HCT116 (cell line): ENCODE results near the gene ANKRD37. TPM values are rescaled to one million over a fixed set of nuclear protein-coding genes. Genes with fewer than 3 reads are reported as not detected.

Source experiments
- ATAC-seq: fragments of 200-7000 bp; cut with Tn5 transposase; 2 replicates; pipeline ENCODE4 v1.9.1; 2020; ENCODE audit warnings: mild to moderate bottlenecking, moderate library complexity
- BruUV-seq: library from RNA; stranded (reverse); fragments of 400-500 nt; replicated peaks from 2 replicates; lab custom pipeline; 2021; lab: Mats Ljungman, UMichigan
- CTCF ChIA-PET: fragments of 300-600 bp; sonication (Branson Sonifier 250); formaldehyde crosslinking; loops from one replicate; lab custom pipeline; 2021; ENCODE audit warnings: antibody characterized with exemption; lab: Charles Lee
- POLR2A ChIA-PET: fragments of 300-600, 350-600 bp; sonication (Branson Sonifier 250); formaldehyde crosslinking; loops from one replicate; lab custom pipeline; 2021; ENCODE audit warnings: antibody characterized with exemption; lab: Charles Lee
- RAD21 ChIA-PET, 2 experiments: fragments of 300-600 bp; sonication (Branson Sonifier 250); formaldehyde crosslinking; loops; one replicate each; lab custom pipeline; 2023; ENCODE audit warnings: low total read pairs in 2 of 2; ENCODE audit not compliant: uncharacterized antibody in 2 of 2, unreplicated experiment in 2 of 2, low non-redundant PET in 1 of 2; lab: Charles Lee
- DNase-seq: peaks from one replicate; pipeline ENCODE4 v3.0.0-alpha.2; 2010; ENCODE audit warnings: low read depth, low spot score
- H2AFZ ChIP-seq: fragments of 200-600 bp; shearing (Covaris generic), sonication (generic); 2 replicates; pipeline ENCODE4 v1.6.1; 2017; ENCODE audit warnings: low read depth, mixed run types, mixed read lengths, antibody characterized with exemption, low read length; ENCODE audit not compliant: poor library complexity, severe bottlenecking
- H3K27ac ChIP-seq: 2 replicates; pipeline ENCODE4 v1.5.1; 2012; ENCODE audit warnings: low read depth, low read length
- H3K27me3 ChIP-seq: fragments of 200-600 bp; sonication (generic); 2 replicates; pipeline ENCODE4 v1.6.1; 2016; ENCODE audit warnings: mixed run types, low read length, mixed read lengths; ENCODE audit not compliant: insufficient read depth
- H3K36me3 ChIP-seq, 2 experiments: fragments of 200-500 bp in 1 of 2; fragments of 200-600 bp in 1 of 2; sonication (Bioruptor generic) in 1 of 2; sonication (generic) in 1 of 2; 2 replicates each; pipeline versions ENCODE4 v1.5.1 to v1.6.1; 2014 to 2016; ENCODE audit warnings: low read length in 2 of 2, inconsistent platforms in 1 of 2, mixed read lengths in 1 of 2, mixed run types in 1 of 2; ENCODE audit not compliant: insufficient read depth in 2 of 2, control insufficient read depth in 1 of 2
- H3K4me1 ChIP-seq, 2 experiments: fragments of 200-600 bp in 1 of 2; sonication (generic) in 1 of 2; 2 replicates each; pipeline versions ENCODE4 v1.5.1 to v1.6.1; 2012 to 2017; ENCODE audit warnings: low read length in 2 of 2, inconsistent platforms in 1 of 2, mild to moderate bottlenecking in 1 of 2, mixed read lengths in 1 of 2, mixed run types in 1 of 2, moderate library complexity in 1 of 2; ENCODE audit not compliant: insufficient read depth in 2 of 2, control insufficient read depth in 1 of 2
- H3K4me2 ChIP-seq: fragments of 200-600 bp; sonication (generic); 2 replicates; pipeline ENCODE4 v1.6.1; 2017; ENCODE audit warnings: mixed run types, low read length, mixed read lengths
- H3K4me3 ChIP-seq, 2 experiments: fragments of 200-600 bp in 1 of 2; sonication (generic) in 1 of 2; replicated peaks in 1 of 2; 2 replicates each; pipeline ENCODE4 v1.5.1; 2011 to 2016; ENCODE audit warnings: low read length in 2 of 2, control low read depth in 1 of 2, low read depth in 1 of 2, mild to moderate bottlenecking in 1 of 2, mixed read lengths in 1 of 2, mixed run types in 1 of 2
- H3K79me2 ChIP-seq: fragments of 200-600 bp; sonication (generic); 2 replicates; pipeline ENCODE4 v1.6.1; 2017; ENCODE audit warnings: mild to moderate bottlenecking, mixed run types, low read length, moderate library complexity, mixed read lengths; ENCODE audit not compliant: insufficient read depth
- H3K9ac ChIP-seq: fragments of 200-600 bp; sonication (generic); 2 replicates; pipeline ENCODE4 v1.6.1; 2016; ENCODE audit warnings: low read length, mixed read lengths
- H3K9me2 ChIP-seq: fragments of 200-600 bp; sonication (generic), shearing (Covaris generic); 2 replicates; pipeline ENCODE4 v1.6.1; 2017; ENCODE audit warnings: mixed run types, mild to moderate bottlenecking, moderate library complexity; ENCODE audit not compliant: insufficient read depth
- H3K9me3 ChIP-seq, 2 experiments: fragments of 200-500 bp in 1 of 2; fragments of 200-600 bp in 1 of 2; sonication (Bioruptor generic) in 1 of 2; sonication (generic) in 1 of 2; 2 replicates each; pipeline ENCODE4 v1.6.1; 2014 to 2017; ENCODE audit warnings: low read length in 2 of 2, mixed read lengths in 2 of 2, inconsistent platforms in 1 of 2, low read depth in 1 of 2, mild to moderate bottlenecking in 1 of 2, mixed run types in 1 of 2, moderate library complexity in 1 of 2; ENCODE audit not compliant: control insufficient read depth in 1 of 2, insufficient read depth in 1 of 2
- H4K20me1 ChIP-seq: fragments of 200-600 bp; sonication (generic), shearing (Covaris generic); 2 replicates; pipeline ENCODE4 v1.6.1; 2017; ENCODE audit warnings: mixed run types, mild to moderate bottlenecking, moderate library complexity; ENCODE audit not compliant: insufficient read depth
- CBX3 ChIP-seq: IDR thresholded peaks from 2 replicates; pipeline ENCODE4 v1.6.1; 2012; ENCODE audit warnings: low read depth
- CEBPB ChIP-seq: IDR thresholded peaks from 2 replicates; pipeline ENCODE4 v1.6.1; 2012; ENCODE audit warnings: low read depth
- EGR1 ChIP-seq: IDR thresholded peaks from 2 replicates; pipeline ENCODE4 v1.6.1; 2012; ENCODE audit warnings: low read depth
- ELF1 ChIP-seq: IDR thresholded peaks from 2 replicates; pipeline ENCODE4 v1.6.1; 2012; ENCODE audit warnings: low read depth, borderline replicate concordance
- EZH2 ChIP-seq: fragments of 200-600 bp; sonication (generic); IDR thresholded peaks from 2 replicates; pipeline ENCODE4 v1.6.1; 2017; ENCODE audit warnings: antibody characterized with exemption, mixed run types
- EZH2phosphoT487 ChIP-seq: fragments of 200-600 bp; IDR thresholded peaks from 2 replicates; pipeline ENCODE4 v1.6.1; 2018; ENCODE audit warnings: antibody characterized with exemption, borderline replicate concordance
- FOSL1 ChIP-seq: IDR thresholded peaks from 2 replicates; pipeline ENCODE4 v1.6.1; 2012; ENCODE audit warnings: low read depth
- JUND ChIP-seq: IDR thresholded peaks from 2 replicates; pipeline ENCODE4 v1.6.1; 2012
- MAX ChIP-seq: IDR thresholded peaks from 2 replicates; pipeline ENCODE4 v1.6.1; 2012
- POLR2A ChIP-seq: IDR thresholded peaks from 2 replicates; pipeline ENCODE4 v1.7.0; 2011; ENCODE audit warnings: borderline replicate concordance; ENCODE audit not compliant: insufficient read depth, insufficient read length; ENCODE audit errors: extremely low read depth
- SP1 ChIP-seq: IDR thresholded peaks from 2 replicates; pipeline ENCODE4 v1.6.1; 2012; ENCODE audit warnings: low read depth
- SRF ChIP-seq: IDR thresholded peaks from 2 replicates; pipeline ENCODE4 v1.6.1; 2012; ENCODE audit warnings: low read depth
- TCF7L2 ChIP-seq: IDR thresholded peaks from 2 replicates; pipeline ENCODE4 v1.7.0; 2011; ENCODE audit warnings: borderline replicate concordance, inconsistent platforms; ENCODE audit not compliant: insufficient read depth, insufficient read length; ENCODE audit errors: extremely low read depth
- ZBTB33 ChIP-seq: IDR thresholded peaks from 2 replicates; pipeline ENCODE4 v1.6.1; 2011; ENCODE audit warnings: mild to moderate bottlenecking, low read length, moderate library complexity; ENCODE audit not compliant: insufficient replicate concordance; ENCODE audit errors: extremely low read depth
- ZFX ChIP-seq: fragments of 450-650 bp; IDR thresholded peaks from 2 replicates; pipeline ENCODE4 v1.6.1; 2017
- intact Hi-C: fragments of 100-400 bp; cut with micrococcal nuclease; formaldehyde crosslinking; loops from 2 replicates; pipeline ENCODE4 v1.10.0; 2022
- total RNA-seq: library from RNA; stranded (reverse); gene quantifications from one replicate; pipeline ENCODE4 v1.2.1, GENCODE V29; 2021; ENCODE audit not compliant: unreplicated experiment
- TF ChIP-seq, protein P1 (sequence below): IDR thresholded peaks from 2 replicates; pipeline ENCODE4 v1.6.1; 2012

ANKRD37 gene
- total RNA-seq, 1 experiment from 2014 or later, result 29.9 TPM

DNA sequence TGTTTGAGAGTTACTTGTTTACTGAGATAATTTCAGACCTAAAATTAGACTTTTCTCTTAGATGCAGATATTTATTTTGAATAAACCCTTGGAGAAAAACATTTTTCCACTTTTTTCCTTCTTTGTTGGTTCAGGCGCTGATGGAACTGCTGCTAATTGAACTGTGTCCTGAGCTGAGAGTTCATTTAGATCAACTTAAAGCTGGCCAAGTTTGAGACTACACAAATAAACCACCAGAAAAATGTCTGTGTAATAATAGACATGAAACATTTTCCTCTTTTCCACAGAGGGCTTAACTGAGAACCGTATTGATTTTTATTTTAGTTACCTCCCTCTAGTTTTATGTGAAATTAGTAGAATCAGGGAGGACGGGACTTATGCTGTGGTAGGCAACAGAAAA lies 33.4 kb upstream of the ANKRD37 start:
- POLR2A ChIA-PET, result interaction anchor here (0.7 kb wide), 1 partner anchor 16 kb away, joined by 4 read pairs; no protein-coding TSS in a partner anchor
- Histone ChIP-seq H3K27me3 (no peaks in the 10 kb centered on the region), H3K4me2 (no peak overlapping the region), H3K36me3 (no peaks in the 10 kb centered on the region), H4K20me1 (no peaks in the 10 kb centered on the region), H3K79me2 (no peaks in the 10 kb centered on the region), H3K4me3 (no peak overlapping the region), H3K9me3 (no peaks in the 10 kb centered on the region), H3K9me2 (no peaks in the 10 kb centered on the region), H3K9ac (no peak overlapping the region), H3K27ac (no peak overlapping the region), H2AFZ (no peak overlapping the region), H3K4me1 (peaks cover 0 to 8% of the 10 kb centered on the region in 2 experiments; a peak in 2 of 4 replicates)
- CTCF ChIA-PET, result no interaction called here
- ATAC-seq, result no peak
- no peak for TF ChIP-seq ZBTB33
- TF ChIP-seq TCF7L2, result no peak
- TF ChIP-seq, protein P1, sequence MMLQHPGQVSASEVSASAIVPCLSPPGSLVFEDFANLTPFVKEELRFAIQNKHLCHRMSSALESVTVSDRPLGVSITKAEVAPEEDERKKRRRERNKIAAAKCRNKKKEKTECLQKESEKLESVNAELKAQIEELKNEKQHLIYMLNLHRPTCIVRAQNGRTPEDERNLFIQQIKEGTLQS, result no peak
- no peak for TF ChIP-seq EGR1
- TF ChIP-seq MAX, result no peak
- TF ChIP-seq CBX3, result no peak
- TF ChIP-seq ELF1, result no peak
- TF ChIP-seq CEBPB, result no peak
- TF ChIP-seq POLR2A, result no peak
- no peak for TF ChIP-seq JUND
- no peak for TF ChIP-seq FOSL1
- TF ChIP-seq SRF, result no peak
- no peak for TF ChIP-seq EZH2
- TF ChIP-seq SP1, result no peak
- no peak for TF ChIP-seq ZFX
- TF ChIP-seq EZH2phosphoT487, result no peak
- DNase-seq, result no peak
- RAD21 ChIA-PET, result no interaction called here
- intact Hi-C loops, result no loop called here
- BruUV-seq, result no TSS peak
